ENCODE data around the gene TMEM256.
"Not testable (repeated sequence)": the region's sequence is repeated elsewhere in the genome, so short reads cannot be mapped to it uniquely, and the experiment has no call there.

Gene TMEM256

GRCh38 chr17:7380855-7381683 lies 22.8 kb downstream of the TMEM256 start, which contains the start of gene TNK1:
Gene TNK1, plus strand, starts transcription at chr17:7381089. Its CDS starts 1,838 bp downstream, at chr17:7382927.
- DNase-seq, result no peak

DNA sequence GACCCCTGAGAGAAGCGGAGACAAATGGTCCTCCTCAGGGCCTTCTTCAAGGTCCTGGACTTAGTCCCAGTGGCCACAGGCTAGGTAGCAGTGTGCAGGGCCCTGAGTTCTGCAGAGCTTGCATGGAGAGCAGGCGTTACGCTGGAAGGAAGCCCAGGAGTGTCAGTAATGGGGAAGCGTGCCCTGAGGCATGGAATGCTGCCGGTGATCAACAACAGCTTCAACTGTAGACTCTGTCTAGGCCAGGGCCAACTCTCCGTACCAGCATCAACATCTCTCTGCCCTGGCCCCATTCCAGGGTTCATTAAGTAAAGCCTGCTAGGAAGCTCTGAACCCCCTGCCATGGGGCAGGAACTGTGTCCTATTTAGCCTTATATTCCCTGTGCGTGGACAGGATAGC lies 23.6 kb downstream of the TMEM256 start:
- no peak for DNase-seq

- no peak for DNase-seq
Observed at GRCh38 chr17:7379134-7379533, 24.8 kb downstream of the TMEM256 start.

- no peak for DNase-seq
Observed at GRCh38 chr17:7374353-7374752, 29.5 kb downstream of the TMEM256 start.

DNA sequence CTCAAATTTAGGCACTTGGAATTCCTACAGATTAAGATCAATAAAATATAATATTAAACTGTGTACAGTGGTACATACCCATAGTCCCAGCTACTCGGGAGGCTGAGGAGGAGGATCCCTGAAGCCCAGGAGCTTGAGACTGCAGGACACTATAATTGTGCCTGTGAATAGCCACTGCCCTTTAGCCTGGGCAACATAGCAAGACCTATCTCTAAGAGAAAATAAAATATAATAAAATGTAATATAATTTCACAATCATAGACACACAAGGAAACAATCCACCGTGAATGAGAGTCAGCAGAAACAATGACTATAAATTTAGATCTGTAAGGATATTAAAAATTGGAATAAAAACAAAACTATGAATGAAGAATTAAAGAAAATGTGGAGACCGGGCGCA lies 33.0 kb downstream of the TMEM256 start:
- no peak for DNase-seq

DNA sequence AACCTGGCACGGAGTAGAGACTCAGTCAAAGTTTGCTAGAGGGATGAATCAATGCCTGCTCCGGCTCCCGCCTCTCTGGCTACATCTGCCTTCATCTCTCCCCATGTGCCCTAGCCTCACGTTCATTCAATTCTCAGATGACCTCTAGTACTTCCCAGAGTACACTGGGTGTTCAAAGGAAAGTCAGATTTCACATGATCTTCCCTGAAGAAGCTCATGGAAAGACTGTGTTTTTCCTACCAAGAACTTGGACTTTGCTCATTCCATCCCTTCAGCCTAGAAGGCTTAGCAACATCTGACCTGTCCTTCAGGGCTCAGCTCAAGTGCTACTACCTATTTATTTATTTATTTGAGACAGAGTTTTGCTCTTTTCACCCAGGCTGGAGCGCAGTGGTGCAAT lies 34.1 kb downstream of the TMEM256 start:
- DNase-seq, result no peak

GRCh38 chr17:7368599-7368994 lies 35.3 kb downstream of the TMEM256 start:
- DNase-seq, result not testable (repeated sequence)

DNA sequence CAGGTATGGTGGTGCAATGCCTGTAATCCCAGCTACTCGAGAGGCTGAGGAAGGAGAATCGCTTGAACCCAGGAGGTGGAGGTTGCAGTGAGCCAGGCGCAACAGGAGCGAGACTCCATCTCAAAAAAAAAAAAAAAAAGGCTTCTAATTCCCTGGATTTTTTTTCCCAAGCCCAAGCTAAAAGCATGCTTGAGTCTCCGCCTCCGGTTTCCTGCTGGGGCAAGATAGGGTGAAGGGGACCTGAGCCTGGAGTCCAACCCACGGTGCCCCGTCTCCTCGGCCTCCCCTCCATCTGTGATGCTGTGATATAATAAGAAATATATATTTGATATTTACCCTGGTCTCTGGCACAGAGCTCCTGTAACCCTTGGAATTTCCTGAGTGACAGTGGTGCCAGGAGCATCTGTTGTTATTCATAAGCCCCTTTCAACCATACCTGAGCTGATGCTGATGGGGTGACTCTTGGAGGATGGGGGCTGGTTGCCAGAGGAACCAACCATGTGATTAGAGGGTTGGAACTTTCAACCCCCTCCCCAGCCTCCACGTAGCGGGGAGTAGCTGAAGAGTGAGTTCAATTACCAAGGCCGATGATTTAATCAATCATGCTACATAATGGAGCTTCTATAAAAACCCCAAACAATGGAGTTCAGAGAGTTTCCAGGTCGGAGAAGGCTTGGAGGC lies 35.8 kb downstream of the TMEM256 start:
- DNase-seq, result no peak

DNA sequence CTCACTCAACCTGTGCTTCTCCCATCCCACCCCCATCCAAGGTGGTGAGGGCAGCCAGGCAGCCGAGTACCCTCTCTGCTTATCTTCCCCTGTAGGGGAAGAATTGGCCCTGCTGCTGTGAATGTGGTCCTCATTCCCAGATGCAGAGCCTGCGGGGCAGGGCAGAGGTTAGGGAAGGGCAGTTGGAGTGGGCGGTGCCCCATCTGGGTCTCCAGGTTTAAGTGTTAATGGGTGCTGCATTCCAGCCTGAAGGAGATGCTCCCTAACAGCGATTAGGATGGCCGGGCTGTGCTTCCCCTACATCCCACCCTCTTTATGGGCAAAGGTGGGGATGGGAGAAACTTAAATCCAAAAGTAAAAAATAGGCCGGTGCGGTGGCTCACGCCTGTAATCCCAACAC lies 36.8 kb downstream of the TMEM256 start:
- DNase-seq, result no peak

- DNase-seq, result not testable (repeated sequence)
Observed at GRCh38 chr17:7365963-7366362, 37.9 kb downstream of the TMEM256 start.

DNA sequence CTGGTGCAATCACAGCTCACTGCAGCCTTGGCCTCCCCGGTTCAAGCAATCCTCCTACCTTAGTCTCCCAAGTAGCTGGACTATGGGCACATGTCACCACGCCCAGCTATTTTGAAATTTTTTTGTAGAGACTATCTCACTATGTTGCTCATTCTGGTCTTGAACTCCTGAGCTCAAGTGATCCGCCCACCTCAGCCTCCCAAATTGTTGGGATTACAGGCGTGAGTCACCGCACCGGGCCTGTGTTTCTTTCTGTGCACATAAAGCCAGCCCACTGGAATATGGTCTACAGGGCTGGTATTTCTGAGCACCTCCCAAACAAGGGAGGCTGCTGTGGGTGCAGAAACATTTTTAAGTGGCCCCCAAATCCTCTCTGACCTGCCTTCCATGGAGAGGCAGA lies 40.6 kb downstream of the TMEM256 start:
- DNase-seq, result no peak

DNA sequence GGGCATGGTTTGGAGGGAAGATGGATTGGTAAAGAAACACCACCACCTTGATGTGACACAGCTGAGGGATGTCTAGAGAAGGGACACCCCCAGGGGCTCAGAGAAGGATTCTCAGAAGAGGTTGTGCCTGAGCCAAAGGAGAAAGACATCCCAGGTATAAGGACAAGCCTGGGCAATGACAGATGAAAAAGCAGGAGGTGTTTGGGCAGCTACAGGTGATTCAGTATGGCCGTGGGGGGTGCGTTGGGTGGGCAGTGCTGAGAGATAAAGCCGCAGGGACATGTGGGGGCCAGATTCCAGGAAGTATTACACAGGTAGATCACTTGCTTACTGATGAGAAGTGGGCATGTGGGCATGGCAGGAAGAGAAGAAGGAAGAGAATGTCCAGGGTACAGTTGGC lies 42.0 kb downstream of the TMEM256 start:
- DNase-seq, result no peak

- no peak for DNase-seq
Observed at GRCh38 chr17:7357381-7357780, 46.5 kb downstream of the TMEM256 start.

GRCh38 chr17:7356756-7357155 lies 47.1 kb downstream of the TMEM256 start:
- DNase-seq, result no peak

DNA sequence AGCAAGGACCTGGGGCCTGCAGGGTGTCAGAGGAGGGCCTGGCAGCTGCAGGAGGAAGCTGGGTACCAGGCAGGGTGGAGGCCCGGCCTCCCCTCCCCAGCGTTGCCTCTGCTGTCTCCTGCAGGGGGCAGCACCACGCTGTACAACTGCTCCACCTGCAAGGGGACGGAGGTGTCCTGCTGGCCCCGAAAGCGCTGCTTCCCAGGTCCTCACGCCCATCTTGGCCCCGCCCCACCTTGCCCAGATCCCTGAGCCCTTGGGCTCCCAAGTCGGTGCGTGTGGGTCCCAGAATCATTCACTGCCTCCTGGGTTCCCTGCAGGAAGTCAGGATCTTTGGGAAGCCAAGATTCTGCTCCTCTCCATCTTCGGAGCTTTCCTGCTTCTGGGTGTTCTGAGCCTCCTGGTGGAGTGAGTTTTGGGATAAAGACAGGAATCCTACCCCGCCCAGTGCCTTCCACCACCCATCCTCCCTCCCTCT lies 47.8 kb downstream of the TMEM256 start:
- DNase-seq, result peak; percentile 80

DNA sequence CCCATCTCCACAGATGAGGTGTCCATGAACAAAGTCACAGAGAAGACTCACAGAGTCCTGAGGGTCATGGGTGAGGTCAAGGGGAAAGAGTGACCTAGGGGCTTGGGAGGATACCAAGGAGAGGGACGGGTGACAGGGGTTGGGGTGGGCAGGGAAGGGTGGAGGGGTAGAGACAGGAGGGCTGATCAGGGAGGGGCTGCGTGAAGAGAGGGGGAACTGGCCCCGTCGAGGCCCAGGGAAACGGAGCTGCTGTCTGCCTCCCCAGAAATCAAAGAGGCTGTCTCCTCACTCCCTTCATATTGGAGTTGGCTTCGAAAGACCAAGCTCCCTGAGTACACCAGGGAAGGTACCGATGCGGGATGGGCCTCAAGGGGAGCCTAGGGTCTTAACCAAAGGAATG lies 48.3 kb downstream of the TMEM256 start:
- DNase-seq, result no peak

- DNase-seq, result no peak
Observed at GRCh38 chr17:7355053-7355452, 48.8 kb downstream of the TMEM256 start, which contains the start of gene TMEM95. Gene TMEM95, plus strand, starts transcription at chr17:7355156. Its CDS starts 49 bp downstream, at chr17:7355205.

DNA sequence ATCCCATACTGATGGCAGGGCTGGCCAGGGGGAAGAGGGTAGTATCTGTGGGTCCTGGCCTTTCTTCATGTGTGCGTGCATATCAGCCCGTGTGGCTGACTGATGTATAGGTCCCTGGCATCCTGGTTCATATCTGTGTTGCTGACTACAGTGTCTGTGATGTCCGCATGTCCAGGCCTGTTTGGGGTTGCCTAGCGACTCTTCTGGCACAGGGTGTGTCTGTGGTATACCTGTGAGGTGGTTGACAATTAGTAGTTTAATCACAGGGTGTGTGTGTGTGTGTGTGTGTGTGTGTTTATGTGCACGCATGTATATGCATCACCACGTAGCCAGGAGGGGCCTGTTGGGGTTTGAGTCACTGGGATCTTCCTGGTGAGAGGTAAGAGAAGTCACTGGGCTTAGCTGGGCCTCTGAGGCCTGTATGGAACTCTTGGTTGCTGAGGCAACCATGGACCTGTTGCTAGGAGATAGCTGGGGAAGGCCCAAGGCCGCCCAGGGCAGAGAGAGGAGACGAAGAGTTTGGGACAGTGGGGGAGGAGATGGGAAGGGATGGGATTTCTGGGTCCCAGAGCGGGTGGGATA lies 49.5 kb downstream of the TMEM256 start:
- DNase-seq, result peak; percentile 25
